AG10803 (cell line): ENCODE results near the gene SLC17A7.

Source experiments
- DNase-seq: peaks from one replicate; pipeline ENCODE4 v3.0.0; 2010; ENCODE audit warnings: low read depth
- H3K4me3 ChIP-seq: 2 replicates; pipeline ENCODE4 v1.5.1; 2011; ENCODE audit warnings: mild to moderate bottlenecking, low read length, control low read depth
- TF ChIP-seq, protein P1 (sequence below): conservative IDR thresholded peaks from 2 replicates; pipeline ENCODE4 v1.5.1; 2011; ENCODE audit warnings: mild to moderate bottlenecking, low read length, control low read depth, inconsistent platforms

Gene SLC17A7

DNA sequence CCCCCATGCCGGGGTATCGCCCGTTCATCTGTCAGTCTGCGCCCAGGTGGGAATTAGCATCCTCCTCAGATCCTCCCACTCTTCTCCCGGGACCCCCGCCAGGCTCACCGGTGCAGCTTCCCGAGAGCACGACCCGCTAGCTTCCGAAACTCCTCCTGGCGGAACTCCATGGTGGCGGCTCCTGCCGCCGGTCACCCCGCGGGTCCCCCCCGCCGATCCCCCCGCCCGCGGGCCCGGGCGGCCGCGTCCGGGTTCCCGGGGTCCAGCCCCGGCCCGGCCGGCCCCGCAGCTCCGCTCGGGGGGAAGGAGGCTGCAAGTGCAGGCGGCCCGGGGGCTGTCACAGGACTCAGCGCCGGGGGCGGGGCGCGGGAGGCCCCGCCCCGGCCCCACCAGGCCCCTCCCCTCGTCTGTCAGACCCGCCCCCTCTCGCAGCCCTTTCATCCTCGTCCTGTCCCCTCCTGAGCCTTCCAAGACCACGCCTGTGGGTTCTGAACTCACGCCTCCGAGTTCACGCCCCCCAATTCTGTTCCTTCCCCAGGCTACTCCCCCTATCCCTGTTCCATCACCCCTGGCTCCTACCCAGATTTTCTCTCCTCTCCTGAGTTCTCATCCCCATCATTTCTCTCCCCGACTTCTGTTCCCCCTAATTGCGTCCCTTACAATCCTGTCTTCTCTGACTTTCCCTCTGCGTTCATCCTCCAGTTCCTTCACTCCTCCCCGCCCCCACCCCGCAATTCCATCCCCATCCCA, at the start of gene SLC17A7:
TSS of gene SLC17A7 (minus strand) at position 318 of the 750 bp plus-strand sequence. CDS start at position 170, 148 bp downstream.
- no peak for DNase-seq
- peak within 1 kb of the TSS; percentile 77 for H3K4me3 ChIP-seq
- TF ChIP-seq, protein P1, sequence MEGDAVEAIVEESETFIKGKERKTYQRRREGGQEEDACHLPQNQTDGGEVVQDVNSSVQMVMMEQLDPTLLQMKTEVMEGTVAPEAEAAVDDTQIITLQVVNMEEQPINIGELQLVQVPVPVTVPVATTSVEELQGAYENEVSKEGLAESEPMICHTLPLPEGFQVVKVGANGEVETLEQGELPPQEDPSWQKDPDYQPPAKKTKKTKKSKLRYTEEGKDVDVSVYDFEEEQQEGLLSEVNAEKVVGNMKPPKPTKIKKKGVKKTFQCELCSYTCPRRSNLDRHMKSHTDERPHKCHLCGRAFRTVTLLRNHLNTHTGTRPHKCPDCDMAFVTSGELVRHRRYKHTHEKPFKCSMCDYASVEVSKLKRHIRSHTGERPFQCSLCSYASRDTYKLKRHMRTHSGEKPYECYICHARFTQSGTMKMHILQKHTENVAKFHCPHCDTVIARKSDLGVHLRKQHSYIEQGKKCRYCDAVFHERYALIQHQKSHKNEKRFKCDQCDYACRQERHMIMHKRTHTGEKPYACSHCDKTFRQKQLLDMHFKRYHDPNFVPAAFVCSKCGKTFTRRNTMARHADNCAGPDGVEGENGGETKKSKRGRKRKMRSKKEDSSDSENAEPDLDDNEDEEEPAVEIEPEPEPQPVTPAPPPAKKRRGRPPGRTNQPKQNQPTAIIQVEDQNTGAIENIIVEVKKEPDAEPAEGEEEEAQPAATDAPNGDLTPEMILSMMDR, result no peak

DNA sequence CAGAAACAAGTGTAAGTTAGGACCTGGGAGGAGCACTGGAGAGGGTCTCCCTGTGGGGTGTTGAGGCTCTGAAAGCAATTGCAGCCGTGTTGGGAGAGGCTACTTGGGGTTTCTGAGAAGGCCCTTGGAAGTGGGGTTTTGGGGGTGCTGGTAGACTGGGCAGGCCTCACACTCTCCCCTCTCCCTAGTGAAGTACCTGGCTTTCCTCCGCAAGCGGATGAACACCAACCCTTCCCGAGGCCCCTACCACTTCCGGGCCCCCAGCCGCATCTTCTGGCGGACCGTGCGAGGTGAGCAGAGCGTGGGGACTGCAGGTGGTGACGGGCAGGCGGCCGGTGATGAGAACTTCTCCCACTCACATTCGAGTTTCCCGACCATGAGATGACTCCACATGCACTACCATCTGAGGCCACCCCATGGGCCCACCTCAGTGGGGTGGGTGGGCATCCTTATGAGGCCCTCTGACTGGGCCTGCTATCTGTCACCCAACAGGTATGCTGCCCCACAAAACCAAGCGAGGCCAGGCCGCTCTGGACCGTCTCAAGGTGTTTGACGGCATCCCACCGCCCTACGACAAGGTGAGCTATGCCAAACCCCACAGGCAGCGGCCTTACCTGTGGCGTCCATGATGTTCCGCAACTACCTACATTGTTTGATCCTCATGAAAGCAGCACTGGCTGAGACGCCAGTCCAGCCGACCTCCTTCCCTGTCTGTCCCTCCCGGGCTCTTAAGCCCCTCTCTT, 49.1 kb upstream of the SLC17A7 start:
- no peak overlapping the region for H3K4me3 ChIP-seq
- no peak for DNase-seq
- TF ChIP-seq, protein P1, result no peak

DNA sequence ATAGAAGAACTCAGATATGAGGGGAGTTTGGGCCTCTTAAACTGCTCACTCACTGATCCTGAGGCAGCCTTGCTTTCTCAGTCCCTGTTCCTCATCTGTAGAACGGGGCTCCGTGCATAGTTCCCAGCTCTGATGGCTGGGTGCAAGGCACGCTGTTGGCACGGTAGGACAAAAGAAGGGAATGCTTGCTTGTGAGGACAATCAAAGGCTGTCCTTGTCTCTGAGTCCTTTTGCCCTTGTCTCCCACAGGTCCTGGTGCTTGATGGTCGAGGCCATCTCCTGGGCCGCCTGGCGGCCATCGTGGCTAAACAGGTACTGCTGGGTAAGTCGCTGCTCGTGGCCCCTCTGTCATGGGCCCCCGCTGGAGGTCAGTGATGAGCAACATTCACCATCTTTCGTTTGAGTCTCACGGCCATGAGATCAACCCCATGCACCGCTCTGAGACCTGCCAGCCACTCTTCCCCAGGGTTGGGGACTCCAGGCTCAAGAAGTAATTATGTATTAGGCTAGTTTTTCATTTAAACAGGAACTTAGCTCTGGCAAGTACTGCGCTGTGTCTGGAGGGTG, 48.4 kb upstream of the SLC17A7 start:
- DNase-seq, result no peak
- TF ChIP-seq, protein P1, result no peak
- peak overlapping the region; percentile 100 for H3K4me3 ChIP-seq

DNA sequence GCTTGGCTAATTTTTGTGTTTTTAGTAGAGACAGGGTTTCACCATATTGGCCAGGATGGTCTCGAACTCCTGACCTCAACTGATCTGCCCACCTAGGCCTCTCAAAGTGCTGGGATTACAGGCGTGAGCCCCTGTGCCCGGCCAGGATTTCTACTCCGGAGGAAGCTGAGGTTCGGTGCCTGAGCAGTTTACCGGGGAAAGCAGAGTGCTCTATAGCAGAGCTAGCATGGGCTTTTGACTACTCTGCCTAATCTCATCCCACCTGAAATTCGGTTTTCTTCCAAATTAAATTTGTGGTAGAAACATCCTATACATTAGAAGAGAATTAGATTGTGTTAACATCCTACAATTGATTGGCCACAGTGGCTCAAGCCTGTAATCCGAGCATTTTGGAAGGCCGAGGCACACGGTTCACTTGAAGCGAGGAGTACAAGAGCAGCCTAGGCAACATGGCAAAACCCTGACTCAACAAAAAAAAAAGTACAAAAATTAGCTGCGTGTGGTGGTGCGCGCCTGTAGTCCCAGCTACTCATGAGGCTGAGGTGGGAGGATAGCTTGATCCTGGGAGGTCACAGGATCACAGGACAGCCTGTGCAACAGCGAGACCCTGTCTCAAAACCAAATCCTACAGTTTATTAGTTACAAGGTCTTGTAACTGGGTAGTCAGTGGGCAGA, 47.7 kb upstream of the SLC17A7 start:
- peak overlapping the region; percentile 100 for H3K4me3 ChIP-seq
- TF ChIP-seq, protein P1, result no peak
- no peak for DNase-seq

DNA sequence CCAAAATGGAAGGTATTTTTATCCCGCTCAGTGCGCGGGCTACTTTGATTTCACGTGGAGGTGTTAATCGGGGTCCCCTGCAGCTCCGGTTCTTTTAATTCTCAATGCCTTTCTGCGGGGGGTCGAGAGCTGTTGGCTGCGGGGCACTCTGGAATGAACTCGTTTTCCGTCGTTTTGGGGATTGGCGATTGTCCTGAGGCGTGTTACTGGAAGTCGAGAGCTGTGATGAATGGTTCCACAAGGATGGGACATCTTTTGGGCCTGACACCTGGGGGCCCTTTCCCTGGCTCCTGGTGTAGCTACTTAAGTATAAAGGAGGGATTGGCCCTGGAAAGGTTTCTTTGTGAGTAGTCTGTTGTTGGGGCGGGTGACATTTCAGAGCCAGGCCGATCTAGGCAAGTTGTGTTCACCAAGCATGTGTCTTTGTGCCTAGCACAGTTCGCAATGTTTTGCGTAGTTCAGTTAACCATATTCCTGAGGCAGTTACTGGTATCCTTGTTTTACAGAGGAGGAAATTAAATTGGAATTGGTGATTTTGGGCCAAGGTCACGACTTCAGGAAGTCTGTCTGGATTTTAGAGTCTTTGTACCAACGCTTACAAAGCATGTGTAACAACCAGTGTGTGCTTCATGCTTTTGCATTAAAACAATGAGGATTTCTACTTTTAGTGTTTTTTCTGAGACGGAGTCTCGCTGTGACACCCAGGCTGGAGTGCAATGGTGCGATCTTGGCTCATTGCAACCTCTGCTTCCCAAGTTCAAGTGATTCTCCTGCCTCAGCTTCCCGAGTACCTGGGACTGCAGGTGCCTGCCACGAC, 46.9 kb upstream of the SLC17A7 start:
- DNase-seq, result no peak
- H3K4me3 ChIP-seq, result peak overlapping the region; percentile 100
- TF ChIP-seq, protein P1, result no peak

DNA sequence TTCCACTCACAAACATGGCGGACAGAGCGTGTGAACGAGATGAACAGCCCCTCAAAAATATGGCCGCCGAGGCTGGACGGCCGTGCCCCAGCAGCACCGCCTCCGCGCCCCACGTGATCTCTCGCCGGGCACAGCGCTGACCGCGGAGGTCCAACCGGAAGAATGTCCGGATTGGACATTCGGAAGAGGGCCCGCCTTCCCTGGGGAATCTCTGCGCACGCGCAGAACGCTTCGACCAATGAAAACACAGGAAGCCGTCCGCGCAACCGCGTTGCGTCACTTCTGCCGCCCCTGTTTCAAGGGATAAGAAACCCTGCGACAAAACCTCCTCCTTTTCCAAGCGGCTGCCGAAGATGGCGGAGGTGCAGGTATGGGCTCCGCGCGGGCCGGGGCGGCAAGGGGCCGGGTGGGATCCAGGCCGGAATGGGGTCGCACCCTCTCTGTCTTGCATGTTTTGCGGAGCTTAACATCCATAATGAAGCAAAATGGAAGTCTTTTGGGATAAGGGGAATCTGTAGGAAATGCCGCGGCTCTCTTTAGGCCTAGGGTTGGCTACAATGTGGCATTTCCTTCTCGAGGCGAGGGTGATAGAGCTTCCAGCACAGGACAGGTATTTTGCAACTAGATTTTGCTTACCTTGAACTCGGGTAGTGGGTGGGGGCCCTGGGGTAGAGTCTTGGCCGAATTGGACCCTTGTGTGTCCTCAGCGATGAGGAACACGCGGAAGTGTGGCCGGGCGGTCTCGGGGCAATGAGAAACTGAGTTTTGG, 46.1 kb upstream of the SLC17A7 start, which contains the start of gene RPL13A:
TSS of gene RPL13A (plus strand) at position 332 of the 769 bp plus-strand sequence. CDS start at position 354, 22 bp downstream.
- H3K4me3 ChIP-seq, result peak within 1 kb of the TSS; percentile 100
- TF ChIP-seq, protein P1, result no peak
- DNase-seq, result peak; percentile 99
